GM21360 (cell line): ENCODE results near the gene PLD3.
"Not testable (repeated sequence)": the region's sequence is repeated elsewhere in the genome, so short reads cannot be mapped to it uniquely, and the experiment has no call there.

Experiments
- ATAC-seq: cut with Tn5 transposase; IDR thresholded peaks from one replicate; pipeline ENCODE4 v1.9.1; 2021; ENCODE audit warnings: mild to moderate bottlenecking, moderate library complexity; ENCODE audit not compliant: unreplicated experiment

Gene PLD3

GRCh38 chr19:40363069-40363468, 14.6 kb downstream of the PLD3 start:
- no peak for ATAC-seq

- no peak for ATAC-seq
Observed at GRCh38 chr19:40365010-40365409, 16.5 kb downstream of the PLD3 start.

GRCh38 chr19:40365613-40366401, 17.3 kb downstream of the PLD3 start:
- ATAC-seq: no peak

- ATAC-seq: no peak
Observed at GRCh38 chr19:40366697-40367561, 18.4 kb downstream of the PLD3 start.

- no peak for ATAC-seq
Observed at GRCh38 chr19:40367577-40368434, 19.3 kb downstream of the PLD3 start.

- no peak for ATAC-seq
Observed at GRCh38 chr19:40369797-40370196, 21.3 kb downstream of the PLD3 start.

GRCh38 chr19:40370253-40370652, 21.8 kb downstream of the PLD3 start:
- ATAC-seq: not testable (repeated sequence)

- no peak for ATAC-seq
Observed at GRCh38 chr19:40370997-40371801, 22.7 kb downstream of the PLD3 start.

- ATAC-seq: no peak
Observed at GRCh38 chr19:40371802-40372122, 23.3 kb downstream of the PLD3 start.

GRCh38 chr19:40374084-40374483, 25.6 kb downstream of the PLD3 start:
- ATAC-seq: no peak

- no peak for ATAC-seq
Observed at GRCh38 chr19:40376286-40376862, 27.9 kb downstream of the PLD3 start.

- no peak for ATAC-seq
Observed at GRCh38 chr19:40377876-40378385, 29.4 kb downstream of the PLD3 start.

GRCh38 chr19:40378509-40378908, 30.0 kb downstream of the PLD3 start:
- no peak for ATAC-seq

- no peak for ATAC-seq
Observed at GRCh38 chr19:40379446-40380198, 31.1 kb downstream of the PLD3 start.

- no peak for ATAC-seq
Observed at GRCh38 chr19:40380199-40381037, 31.9 kb downstream of the PLD3 start.

GRCh38 chr19:40381321-40381720, 32.8 kb downstream of the PLD3 start:
- no peak for ATAC-seq

- ATAC-seq: no peak
Observed at GRCh38 chr19:40383668-40384248, 35.3 kb downstream of the PLD3 start.

GRCh38 chr19:40387155-40387554, 38.7 kb downstream of the PLD3 start:
- ATAC-seq: no peak
